OCI-LY1 (cell line): ENCODE data around the gene CLIC4.

Experiments used
- CTCF ChIP-seq: fragments of 200-600 bp; sonication (generic), shearing (Covaris generic); IDR thresholded peaks from 2 replicates; pipeline ENCODE4 v1.5.1; 2017; ENCODE audit warnings: mild to moderate bottlenecking, antibody characterized with exemption, low read length, moderate library complexity, mixed read lengths
- EZH2 ChIP-seq: fragments of 200-600 bp; sonication (generic), shearing (Covaris generic); IDR thresholded peaks from 2 replicates; pipeline ENCODE4 v1.8.0; 2017; ENCODE audit warnings: borderline replicate concordance, mixed run types, mild to moderate bottlenecking, antibody characterized with exemption, low read length, moderate library complexity, mixed read lengths

- TF ChIP-seq CTCF (no peak), EZH2 (no peak)
Observed at GRCh38 chr1:24878045-24878444, 132.8 kb downstream of the CLIC4 start.
